GM12891 (cell line): ENCODE data around the gene MAPT.
A peak's percentile ranks its signal among the peaks of the same experiment; 100 is the strongest.
"Not testable (repeated sequence)": the region's sequence is repeated elsewhere in the genome, so short reads cannot be mapped to it uniquely, and the experiment has no call there.

Experiments
- DNase-seq: peaks from one replicate; pipeline ENCODE4 v3.0.0; 2011; ENCODE audit warnings: low spot score; ENCODE audit not compliant: insufficient read length
- FAIRE-seq: peaks from 2 replicates; lab custom pipeline; 2011; peaks lifted over from hg19 to GRCh38; lab: Jason Lieb, UNC
- PAX5 ChIP-seq: IDR thresholded peaks from 2 replicates; pipeline ENCODE4 v1.6.1; 2011; ENCODE audit warnings: low read length, moderate library complexity, mild to moderate bottlenecking; ENCODE audit not compliant: insufficient read depth, severe bottlenecking
- POLR2A ChIP-seq: IDR thresholded peaks from 2 replicates; pipeline ENCODE4 v1.6.1; 2011; ENCODE audit warnings: low read depth, low read length, control low read depth
- POLR2AphosphoS5 ChIP-seq: IDR thresholded peaks from 2 replicates; pipeline ENCODE4 v1.6.1; 2011; ENCODE audit warnings: low read depth, low read length, control low read depth
- POU2F2 ChIP-seq: IDR thresholded peaks from 2 replicates; pipeline ENCODE4 v1.6.1; 2011; ENCODE audit warnings: low read depth, mild to moderate bottlenecking, control low read depth, low read length, moderate library complexity
- SPI1 ChIP-seq: IDR thresholded peaks from 2 replicates; pipeline ENCODE4 v1.6.1; 2011; ENCODE audit warnings: low read depth, low read length, control low read depth
- TAF1 ChIP-seq: IDR thresholded peaks from 2 replicates; pipeline ENCODE4 v1.6.1; 2011; ENCODE audit warnings: low read depth, low read length, control low read depth

MAPT gene

GRCh38 chr17:45998987-45999899 lies 104.9 kb downstream of the MAPT start, which contains the start of gene STH:
Gene STH (plus strand): TSS chr17:45999250. CDS start chr17:45999280, 30 bp downstream.
- FAIRE-seq (no peak), DNase-seq (no peak)
- no peak for TF ChIP-seq SPI1
- TF ChIP-seq POU2F2, result no peak
- no peak for TF ChIP-seq POLR2A
- no peak for TF ChIP-seq TAF1
- no peak for TF ChIP-seq PAX5

GRCh38 chr17:45999900-46000290 lies 105.5 kb downstream of the MAPT start:
- TF ChIP-seq POLR2A (no peak), SPI1 (no peak), TAF1 (no peak), POU2F2 (no peak), PAX5 (no peak), POLR2AphosphoS5 (no peak)
- no peak for DNase-seq
- FAIRE-seq, result no peak

- TF ChIP-seq SPI1 (no peak), POLR2A (no peak), TAF1 (no peak), POLR2AphosphoS5 (no peak)
- DNase-seq, result no peak
- FAIRE-seq, result no peak
Measured at GRCh38 chr17:46000292-46000691, 105.9 kb downstream of the MAPT start.

- no peak for FAIRE-seq
- TF ChIP-seq POLR2A (no peak), TAF1 (no peak), PAX5 (no peak), SPI1 (no peak), POLR2AphosphoS5 (no peak), POU2F2 (no peak)
Measured at GRCh38 chr17:46000757-46001156, 106.4 kb downstream of the MAPT start.

GRCh38 chr17:46001390-46002310 lies 107.3 kb downstream of the MAPT start:
- TF ChIP-seq POLR2AphosphoS5 (no peak), POLR2A (no peak), PAX5 (no peak), TAF1 (no peak), POU2F2 (no peak), SPI1 (no peak)
- FAIRE-seq (no peak), DNase-seq (no peak)

More at GRCh38 chr17:46000757-46001156, 106.4 kb downstream of the MAPT start:
- no peak for DNase-seq

- peak; percentile 28; the same call in 1 of the 2 replicates for TF ChIP-seq POU2F2
- no peak for TF ChIP-seq POLR2AphosphoS5
- 0 out of 2 replicates have a peak, but pooled peaks have one; percentile 13 for TF ChIP-seq SPI1
- peak; percentile 94 for FAIRE-seq
- DNase-seq, result peak; percentile 73
Measured at GRCh38 chr17:46002311-46002972, 108.1 kb downstream of the MAPT start.

- no peak for TF ChIP-seq POU2F2
- TF ChIP-seq POLR2A, result no peak
- no peak for TF ChIP-seq POLR2AphosphoS5
- no peak for TF ChIP-seq TAF1
- no peak for TF ChIP-seq PAX5
- no peak for TF ChIP-seq SPI1
- FAIRE-seq (no peak), DNase-seq (no peak)
Measured at GRCh38 chr17:46002973-46003316, 108.6 kb downstream of the MAPT start.

GRCh38 chr17:46003907-46004748 lies 109.8 kb downstream of the MAPT start:
- TF ChIP-seq PAX5 (no peak), POLR2A (no peak), POU2F2 (no peak), TAF1 (no peak), SPI1 (no peak), POLR2AphosphoS5 (no peak)
- no peak for DNase-seq
- FAIRE-seq, result no peak

GRCh38 chr17:46006082-46006481 lies 111.7 kb downstream of the MAPT start:
- FAIRE-seq, DNase-seq: not testable (repeated sequence)
